HG03575 (cell line): Measurements from ENCODE around the gene ERN1.

Source experiments
- ATAC-seq: cut with Tn5 transposase; IDR thresholded peaks from one replicate; pipeline ENCODE4 v1.9.1; 2021; ENCODE audit not compliant: unreplicated experiment, insufficient number of reproducible peaks, low FRiP score; ENCODE audit errors: extremely low read depth

The ERN1 gene

GRCh38 chr17:64002658-64003525 lies 127.1 kb downstream of the ERN1 start:
- no peak for ATAC-seq

GRCh38 chr17:64001763-64002529 lies 128.0 kb downstream of the ERN1 start:
- no peak for ATAC-seq

GRCh38 chr17:64001091-64001579 lies 128.8 kb downstream of the ERN1 start:
- ATAC-seq, result no peak

- ATAC-seq, result no peak
These were observed 130.0 kb downstream of the ERN1 start for GRCh38 chr17:63999680-64000531.

GRCh38 chr17:63998721-63999679 lies 130.9 kb downstream of the ERN1 start:
- no peak for ATAC-seq

GRCh38 chr17:63998050-63998720 lies 131.8 kb downstream of the ERN1 start, which contains the start of gene PRR29:
Gene PRR29 (plus strand): TSS chr17:63998351. CDS start chr17:63998365, 14 bp downstream.
- ATAC-seq, result no peak

GRCh38 chr17:63997341-63998048 lies 132.4 kb downstream of the ERN1 start:
- ATAC-seq, result no peak

- no peak for ATAC-seq
These were observed 133.3 kb downstream of the ERN1 start for GRCh38 chr17:63996430-63997182.

- no peak for ATAC-seq
These were observed 134.3 kb downstream of the ERN1 start for GRCh38 chr17:63995626-63996025.

- ATAC-seq, result no peak
These were observed 136.5 kb downstream of the ERN1 start for GRCh38 chr17:63993368-63993985.

- no peak for ATAC-seq
These were observed 138.3 kb downstream of the ERN1 start for GRCh38 chr17:63991611-63992010.

GRCh38 chr17:63989622-63990345 lies 140.2 kb downstream of the ERN1 start:
- no peak for ATAC-seq
